Pancreas (tissue), 10 donors: ENCODE measurements around the gene HSD3B7. TPM values are rescaled to one million over a fixed set of nuclear protein-coding genes. Genes with fewer than 3 reads are reported as not detected.

Experiments used
- ATAC-seq, 4 donors: fragments of 200-7000 bp; cut with Tn5 transposase; one replicate each; pipeline versions ENCODE4 v1.8.0 to v1.9.1; 2020; ENCODE audit warnings: mild to moderate bottlenecking in 4 of 4, moderate library complexity in 4 of 4
- DNase-seq, 6 donors: peaks; one replicate each; pipeline ENCODE4 v3.0.0-alpha.2; 2020
- FAIRE-seq: peaks from 2 replicates; lab custom pipeline; 2012; peaks lifted over from hg19 to GRCh38; lab: Jason Lieb, UNC
- H3K27ac ChIP-seq, 4 donors: fragments of 200-600 bp; sonication (generic); 1 replicate in 3 of 4; 2 replicates in 1 of 4; pipeline versions ENCODE4 v1.5.0 to v1.8.0; 2020
- H3K27me3 ChIP-seq, 4 donors: fragments of 200-600 bp; one replicate each; pipeline ENCODE4 v1.8.0; 2021
- H3K36me3 ChIP-seq, 3 donors: fragments of 200-600 bp; sonication (generic) in 1 of 3; one replicate each; pipeline versions ENCODE4 v1.5.0 to v1.8.0; 2020 to 2021
- H3K4me1 ChIP-seq, 3 donors: fragments of 200-600 bp; one replicate each; pipeline ENCODE4 v1.8.0; 2021
- H3K4me3 ChIP-seq, 4 donors: fragments of 200-600 bp; sonication (generic) in 2 of 4; one replicate each; pipeline versions ENCODE4 v1.5.0 to v1.8.0; 2020 to 2021
- H3K9me3 ChIP-seq, 4 donors: fragments of 200-600 bp; one replicate each; pipeline ENCODE4 v1.8.0; 2021
- WGBS, 2 donors: extraction: QIAGEN DNeasy Blood & Tissue Kit; methylation state at CpG; one replicate each; pipeline ENCODE4 v1.1.7; 2013; 5-methylcytosine and 5-hydroxymethylcytosine counted together
- intact Hi-C, 3 donors: fragments of 100-400 bp; cut with DNase I; formaldehyde crosslinking; loops; one replicate each; pipeline versions ENCODE4 v1.11.1 to v1.14.2; 2022
- polyA plus RNA-seq, 2 donors: library from polyadenylated mRNA; stranded (reverse); fragments of 200-250 nt; gene quantifications; one replicate each; pipeline ENCODE4 v1.2.3, GENCODE V29; 2013
- total RNA-seq, 6 donors: library from RNA; stranded (reverse); fragmentation: NEBNext Ultra II Directional in 4 of 6; extraction: Animal tissue kit (Norgen Biotek cat#: 25700) in 4 of 6; gene quantifications; one replicate each; pipeline versions ENCODE4 v1.2.1 to v1.2.4, GENCODE V29; 2021 to 2023
- TF ChIP-seq, protein P1 (sequence below), 4 donors: fragments of 200-600 bp; sonication (generic) in 3 of 4; IDR thresholded peaks; one replicate each; pipeline versions ENCODE4 v1.5.0 to v1.8.0; 2021; ENCODE audit warnings: antibody characterized with exemption in 4 of 4
- donor health status: healthy with polysubstance abuse.
- donor health status: DM: no; HTN: no; CAD: no; lungs with moderate emphysema.
- donor health status: DM: no; HTN: no; CAD: no.
- donor health status: control.
- donor health status: control.
- donor health status: Bipolar disorder and iron deficiency.
- donor health status: DM: yes; HTN: yes; CAD: no.
- donor health status: DM: no; HTN: no; CAD: no.
- donor health status: DM: no; HTN: no; CAD: no.
- donor health status: DM: yes; HTN: yes; CAD: no.

The HSD3B7 gene
- total and polyA plus RNA-seq, 8 donors: 14.2 to 32.1 (median 17.3) TPM

DNA sequence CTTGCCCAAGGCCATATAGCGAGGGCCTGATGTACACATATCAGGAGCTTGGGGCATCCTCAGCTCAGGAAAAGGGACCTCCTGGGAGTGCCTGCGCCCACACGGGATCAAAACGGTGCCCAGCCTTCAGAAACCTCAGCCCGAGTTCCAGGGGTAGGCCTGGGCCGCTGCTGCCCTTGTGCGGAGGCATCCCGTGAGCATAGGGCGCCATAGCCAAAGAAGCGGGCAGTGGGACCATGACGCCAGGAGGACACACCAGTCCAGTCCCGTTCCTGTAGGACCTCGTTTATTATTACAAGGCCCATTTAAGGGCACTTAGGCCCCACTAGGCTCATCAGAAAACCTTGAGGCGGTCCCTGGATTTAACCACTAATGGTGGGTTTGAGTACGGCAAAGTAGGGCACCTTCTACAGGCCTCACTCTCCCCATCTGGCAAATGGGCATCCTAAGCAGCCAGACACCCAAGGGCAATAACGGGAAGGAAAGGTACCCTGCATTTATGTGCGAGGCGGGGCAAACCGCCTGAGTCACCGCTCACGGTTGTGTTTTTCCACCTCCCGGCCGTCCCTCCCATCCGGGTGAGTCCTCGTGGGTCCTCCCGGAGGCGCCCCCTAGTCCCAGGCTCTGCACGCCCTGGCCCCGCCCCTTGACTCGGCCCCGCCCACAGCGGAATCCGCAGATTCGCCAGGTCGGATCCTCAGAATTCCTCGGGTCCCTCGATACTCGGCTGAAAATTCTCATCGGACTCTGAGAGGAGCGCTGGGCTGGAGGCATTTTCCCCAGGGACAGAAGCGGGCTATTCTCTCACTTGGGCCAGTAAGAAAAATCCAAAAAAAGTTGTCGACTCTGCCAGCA is 28.2 kb upstream of the HSD3B7 start:
- WGBS, 2 donors: 23 to 25% methylated on average over 42 of the region's 42 CpGs

DNA sequence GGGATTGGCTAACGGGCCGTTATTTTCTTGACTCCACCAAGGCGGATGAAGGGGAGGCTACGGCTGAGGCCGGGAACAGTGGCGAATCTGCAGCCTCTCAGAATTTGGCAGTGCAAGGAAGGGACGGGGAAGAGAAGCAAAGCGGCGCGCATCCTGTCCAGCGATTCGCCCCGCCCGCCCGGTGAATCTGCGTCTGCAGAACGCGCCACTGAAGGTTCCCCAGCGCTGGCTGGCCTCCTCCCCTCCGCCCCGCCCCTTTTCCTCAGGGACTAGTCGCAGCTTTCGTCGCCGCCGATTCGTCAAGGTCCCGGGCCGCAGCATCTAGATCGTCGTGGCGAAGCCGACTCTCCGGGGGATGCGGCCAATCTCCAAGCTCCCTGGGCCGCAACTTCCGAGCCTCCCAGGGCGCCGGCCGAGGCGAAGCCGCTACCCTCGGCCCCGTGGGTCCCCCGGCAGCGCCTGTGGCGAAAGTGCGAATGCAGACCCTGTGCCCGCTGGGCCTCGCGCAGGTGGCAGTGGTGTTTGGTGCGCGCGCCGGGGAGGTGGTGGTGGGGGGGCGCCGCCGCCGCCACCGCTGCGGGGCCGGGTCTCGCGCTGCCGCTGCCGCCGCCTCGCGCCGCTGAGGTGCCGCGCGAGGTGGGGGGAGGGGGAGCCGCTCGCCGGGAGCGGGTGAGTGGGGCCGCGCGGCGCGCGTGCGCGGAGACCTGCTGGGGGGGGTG is 27.4 kb upstream of the HSD3B7 start, which contains the start of gene SETD1A:
TSS of gene SETD1A (plus strand) at position 299 of the 719 bp plus-strand sequence. CDS start 978 bp downstream, outside the sequence.
- no peaks in the 10 kb centered on the region for H3K9me3 ChIP-seq
- FAIRE-seq: no peak
- H3K4me3 ChIP-seq: peak within 1 kb of the TSS; percentile 68 to 82 (median 76)
- TF ChIP-seq, protein P1, sequence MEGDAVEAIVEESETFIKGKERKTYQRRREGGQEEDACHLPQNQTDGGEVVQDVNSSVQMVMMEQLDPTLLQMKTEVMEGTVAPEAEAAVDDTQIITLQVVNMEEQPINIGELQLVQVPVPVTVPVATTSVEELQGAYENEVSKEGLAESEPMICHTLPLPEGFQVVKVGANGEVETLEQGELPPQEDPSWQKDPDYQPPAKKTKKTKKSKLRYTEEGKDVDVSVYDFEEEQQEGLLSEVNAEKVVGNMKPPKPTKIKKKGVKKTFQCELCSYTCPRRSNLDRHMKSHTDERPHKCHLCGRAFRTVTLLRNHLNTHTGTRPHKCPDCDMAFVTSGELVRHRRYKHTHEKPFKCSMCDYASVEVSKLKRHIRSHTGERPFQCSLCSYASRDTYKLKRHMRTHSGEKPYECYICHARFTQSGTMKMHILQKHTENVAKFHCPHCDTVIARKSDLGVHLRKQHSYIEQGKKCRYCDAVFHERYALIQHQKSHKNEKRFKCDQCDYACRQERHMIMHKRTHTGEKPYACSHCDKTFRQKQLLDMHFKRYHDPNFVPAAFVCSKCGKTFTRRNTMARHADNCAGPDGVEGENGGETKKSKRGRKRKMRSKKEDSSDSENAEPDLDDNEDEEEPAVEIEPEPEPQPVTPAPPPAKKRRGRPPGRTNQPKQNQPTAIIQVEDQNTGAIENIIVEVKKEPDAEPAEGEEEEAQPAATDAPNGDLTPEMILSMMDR (IDR thresholded peaks at IDR 0.05): no peak
- DNase-seq: peak; percentile 93 to 98 (median 96)
- peak within 1 kb of the TSS; percentile 93 to 98 (median 95) for H3K27ac ChIP-seq
- WGBS, 2 donors: 0 to 1% methylated on average over 56 to 82 of the region's 85 CpGs
- H3K36me3 ChIP-seq: peaks cover 5 to 22% (median 6%) of the 10 kb centered on the region in 3 donors
- ATAC-seq: peak; percentile 93 to 96 (median 93)
- intact Hi-C loops: no loop called here
- no peaks in the 10 kb centered on the region for H3K27me3 ChIP-seq
- peaks cover 0 to 6% (median 3%) of the 10 kb centered on the region in 3 donors for H3K4me1 ChIP-seq

More for the DNA sequence above, 28.2 kb upstream of the HSD3B7 start:
- peak overlapping the region; percentile 93 to 98 (median 95) for H3K27ac ChIP-seq
- intact Hi-C loops: no loop called here
- no peaks in the 10 kb centered on the region for H3K9me3 ChIP-seq
- TF ChIP-seq, protein P1 (IDR thresholded peaks at IDR 0.05): no peak
- H3K27me3 ChIP-seq: no peaks in the 10 kb centered on the region
- FAIRE-seq (no peak), ATAC-seq (peak; percentile 68 to 85 (median 76)), DNase-seq (peak; percentile 71 to 92 (median 86))
- H3K4me3 ChIP-seq: peak overlapping the region; percentile 68 to 82 (median 76)
- H3K36me3 ChIP-seq: peaks cover 0 to 14% (median 6%) of the 10 kb centered on the region in 3 donors
- peaks cover 0 to 6% (median 3%) of the 10 kb centered on the region in 3 donors for H3K4me1 ChIP-seq

DNA sequence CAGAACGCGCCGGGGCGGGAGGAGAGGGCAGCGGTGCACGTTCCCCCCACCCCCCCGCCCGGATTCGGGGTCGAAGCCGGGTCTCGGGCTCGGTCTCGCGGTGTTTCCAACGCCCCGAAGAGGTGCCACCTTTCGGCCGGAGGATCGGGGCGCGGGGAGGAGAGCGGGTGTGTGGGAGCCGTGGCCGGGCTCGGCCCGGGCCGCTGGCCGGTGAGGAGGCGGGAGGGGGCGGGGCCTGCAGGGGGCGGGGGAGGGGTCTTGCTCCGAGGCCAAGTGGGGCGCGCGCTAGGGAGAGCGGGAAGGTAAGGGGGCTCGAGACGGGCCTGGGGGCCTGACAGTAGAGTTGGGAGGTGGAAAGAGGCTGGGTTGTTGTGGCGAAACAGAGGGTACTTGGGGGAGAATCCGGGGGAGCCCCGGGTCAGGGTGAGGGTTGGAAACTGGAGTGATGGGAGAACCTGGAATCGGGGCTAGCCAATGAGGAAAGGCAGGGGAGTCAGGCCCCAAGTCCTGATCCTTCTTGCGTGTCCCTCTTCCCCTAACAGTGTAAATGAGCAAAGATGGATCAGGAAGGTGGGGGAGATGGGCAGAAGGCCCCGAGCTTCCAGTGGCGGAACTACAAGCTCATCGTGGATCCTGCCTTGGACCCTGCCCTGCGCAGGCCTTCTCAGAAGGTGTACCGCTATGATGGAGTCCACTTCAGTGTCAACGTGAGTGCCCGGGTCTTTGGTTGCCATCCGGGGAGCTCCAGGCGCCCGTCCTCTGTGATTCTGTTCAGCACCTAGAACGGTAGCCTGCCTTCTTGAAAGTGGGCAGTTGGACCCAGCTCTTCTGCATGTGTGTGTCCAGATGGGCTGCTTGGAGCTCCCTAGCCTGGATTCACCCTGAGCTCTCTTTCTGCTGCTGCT is 26.6 kb upstream of the HSD3B7 start:
- Histone ChIP-seq H3K9me3 (no peaks in the 10 kb centered on the region), H3K4me3 (peak overlapping the region; percentile 68 to 82 (median 76)), H3K27me3 (no peaks in the 10 kb centered on the region), H3K36me3 (peaks cover 5 to 30% (median 6%) of the 10 kb centered on the region in 3 donors), H3K27ac (peak overlapping the region; percentile 93 to 98 (median 95)), H3K4me1 (peaks cover 0 to 6% (median 3%) of the 10 kb centered on the region in 3 donors)
- TF ChIP-seq, protein P1 (IDR thresholded peaks at IDR 0.05): no peak
- 8 to 10% methylated on average over 46 to 55 of the region's 55 CpGs for WGBS, 2 donors
- peak; percentile 48 to 85 (median 72) for DNase-seq
- no peak for FAIRE-seq
- intact Hi-C loops: no loop called here
- peak in 3 of 4 donors; percentile 4 to 35 (median 10) for ATAC-seq

DNA sequence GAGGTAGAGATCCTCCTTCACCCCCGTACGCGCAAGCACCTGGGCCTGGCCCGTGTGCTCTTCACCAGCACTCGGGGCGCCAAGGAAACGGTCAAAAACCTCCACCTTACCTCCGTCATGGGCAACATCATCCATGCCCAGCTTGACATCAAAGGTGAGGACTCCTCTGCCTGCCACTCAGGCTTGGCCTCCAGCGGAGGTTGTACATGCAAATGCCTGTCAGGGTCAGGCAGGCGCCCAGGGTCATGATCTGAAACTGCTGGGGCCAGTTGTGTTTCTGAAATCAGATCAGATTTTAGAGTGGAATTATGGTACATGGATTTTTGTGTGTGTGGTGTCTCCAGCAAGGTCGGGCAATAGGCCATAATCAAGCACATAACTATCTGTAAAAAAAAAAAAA is 23.6 kb upstream of the HSD3B7 start:
- peaks cover 5 to 57% (median 16%) of the 10 kb centered on the region in 3 donors for H3K36me3 ChIP-seq
- FAIRE-seq: no peak
- H3K4me1 ChIP-seq: peaks cover 0 to 6% (median 3%) of the 10 kb centered on the region in 3 donors
- TF ChIP-seq, protein P1 (IDR thresholded peaks at IDR 0.05): no peak
- WGBS, 2 donors: 93% methylated on average over 11 of the region's 11 CpGs
- no peak for DNase-seq
- no peak overlapping the region for H3K4me3 ChIP-seq
- H3K27ac ChIP-seq: no peak overlapping the region
- intact Hi-C loops: no loop called here
- no peaks in the 10 kb centered on the region for H3K27me3 ChIP-seq
- ATAC-seq: no peak
- no peaks in the 10 kb centered on the region for H3K9me3 ChIP-seq
